Adipose tissue (tissue), 3 donors: ENCODE measurements around the gene AFG3L2. TPM values are rescaled to one million over a fixed set of nuclear protein-coding genes. Genes with fewer than 3 reads are reported as not detected.

ENCODE experiments used
- H3K27ac ChIP-seq: one replicate; pipeline ENCODE4 v1.5.1; 2013; ENCODE audit warnings: low read depth, low read length
- WGBS, 3 donors: extraction: QIAGEN DNeasy Blood & Tissue Kit; methylation state at CpG; one replicate each; pipeline ENCODE4 v1.1.7; 2013; 5-methylcytosine and 5-hydroxymethylcytosine counted together
- polyA plus RNA-seq, 3 donors: library from polyadenylated mRNA; stranded (reverse); fragments of 200-250 nt; gene quantifications; one replicate each; pipeline ENCODE4 v1.2.3, GENCODE V29; 2013
- donor health status: healthy with polysubstance abuse.
- donor health status: Bipolar disorder and iron deficiency.
- donor health status: healthy.

The AFG3L2 gene
- polyA plus RNA-seq, 3 donors: 16.9 to 36.5 (median 28.2) TPM

DNA sequence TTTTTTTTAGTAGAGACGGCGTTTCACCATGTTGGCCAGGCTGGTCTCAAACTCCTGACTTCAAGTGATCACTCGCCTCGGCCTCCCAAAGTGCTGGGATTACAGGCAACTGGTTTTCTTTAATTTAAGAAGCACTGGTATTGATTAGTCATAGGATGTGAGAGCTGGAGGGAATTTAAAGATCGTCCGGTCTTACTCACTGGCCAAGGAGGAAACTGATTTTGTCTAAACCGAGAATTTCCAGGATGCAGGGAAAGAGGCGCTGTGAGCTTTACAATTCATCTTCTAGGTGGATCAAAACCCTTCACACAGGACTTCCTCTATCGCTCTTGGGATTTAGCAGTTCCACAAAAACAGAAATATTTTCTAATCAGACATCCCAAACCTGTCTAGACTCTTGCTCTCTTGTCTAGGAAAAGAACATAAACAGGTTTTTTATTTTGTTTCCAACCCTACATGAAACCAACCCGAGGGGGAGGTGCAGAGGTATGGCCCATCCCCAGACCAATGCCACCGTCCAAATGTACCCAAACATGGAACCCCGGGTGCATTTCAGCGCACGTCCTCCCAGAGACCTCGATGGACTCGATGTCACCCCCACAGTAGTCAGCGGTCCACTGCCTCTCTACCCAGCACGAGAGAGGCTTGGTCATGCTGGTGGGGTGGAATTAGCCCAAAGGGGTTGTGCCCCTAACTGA is 81.5 kb downstream of the AFG3L2 start:
- 85 to 92% (median 91%) methylated on average over 18 of the region's 18 CpGs for WGBS, 3 donors
- no peak overlapping the region for H3K27ac ChIP-seq

DNA sequence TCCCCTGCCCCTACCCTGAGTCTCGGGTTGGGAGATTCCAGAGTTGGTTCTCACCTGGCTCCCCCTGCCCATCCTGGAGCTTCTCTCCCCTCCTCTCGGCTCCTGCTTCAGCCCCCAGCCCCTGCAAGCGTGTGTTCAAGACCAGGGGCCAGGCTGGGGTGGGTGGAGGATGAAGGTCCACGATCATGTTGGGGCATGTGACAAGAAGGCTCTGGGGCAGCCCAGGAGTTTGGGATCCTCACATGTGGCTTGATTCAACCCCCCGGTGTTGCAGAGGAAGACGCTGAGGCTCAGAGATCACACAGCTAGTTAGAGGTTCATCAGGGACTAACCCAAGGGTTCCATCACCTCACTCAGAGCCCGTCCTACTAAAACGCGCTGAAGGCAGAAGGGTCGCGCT is 83.2 kb downstream of the AFG3L2 start:
- WGBS, 3 donors: 78 to 83% (median 80%) methylated on average over 11 of the region's 11 CpGs
- H3K27ac ChIP-seq: no peak overlapping the region

DNA sequence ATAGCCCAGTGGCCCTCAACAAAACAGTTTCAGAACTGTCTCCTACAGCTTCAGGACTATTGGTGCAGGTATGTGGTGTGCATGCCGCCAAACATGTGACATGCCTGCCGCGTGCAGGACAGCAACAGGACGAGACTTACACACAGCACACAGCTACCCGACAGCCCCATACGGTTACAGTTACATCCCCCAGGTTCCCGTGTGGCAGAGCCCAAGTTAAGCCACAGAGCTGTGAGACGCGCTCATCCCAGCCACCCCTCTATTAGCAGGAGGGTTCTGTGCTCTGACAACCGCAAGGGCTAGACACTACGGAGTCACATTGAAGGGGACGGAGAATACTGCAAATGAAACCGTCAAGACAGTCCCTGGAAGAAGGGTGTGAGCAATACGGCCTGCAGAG is 85.3 kb downstream of the AFG3L2 start:
- WGBS, 3 donors: 84 to 91% (median 87%) methylated on average over 14 of the region's 14 CpGs
- H3K27ac ChIP-seq: no peak overlapping the region

DNA sequence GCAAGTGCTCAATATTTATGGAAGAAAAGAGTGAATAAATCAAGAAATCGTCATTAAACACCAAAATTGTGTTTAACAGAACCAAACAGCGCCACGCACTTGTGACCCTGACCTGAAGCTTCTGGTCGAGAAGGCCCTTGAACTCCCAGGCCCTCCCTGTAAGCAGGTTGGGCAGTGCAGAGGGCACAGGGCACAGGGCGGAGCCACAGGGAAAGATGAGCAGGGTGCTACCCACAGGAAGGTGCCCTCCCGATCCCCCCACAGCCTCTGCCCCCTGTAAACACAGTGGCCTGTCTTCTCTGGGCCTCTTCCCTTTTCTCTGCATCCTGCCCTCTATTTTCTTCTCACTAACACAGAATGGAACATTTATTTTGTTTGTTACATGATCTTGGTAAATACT is 85.9 kb downstream of the AFG3L2 start:
- 82 to 90% (median 83%) methylated on average over 6 of the region's 6 CpGs for WGBS, 3 donors
- no peak overlapping the region for H3K27ac ChIP-seq

DNA sequence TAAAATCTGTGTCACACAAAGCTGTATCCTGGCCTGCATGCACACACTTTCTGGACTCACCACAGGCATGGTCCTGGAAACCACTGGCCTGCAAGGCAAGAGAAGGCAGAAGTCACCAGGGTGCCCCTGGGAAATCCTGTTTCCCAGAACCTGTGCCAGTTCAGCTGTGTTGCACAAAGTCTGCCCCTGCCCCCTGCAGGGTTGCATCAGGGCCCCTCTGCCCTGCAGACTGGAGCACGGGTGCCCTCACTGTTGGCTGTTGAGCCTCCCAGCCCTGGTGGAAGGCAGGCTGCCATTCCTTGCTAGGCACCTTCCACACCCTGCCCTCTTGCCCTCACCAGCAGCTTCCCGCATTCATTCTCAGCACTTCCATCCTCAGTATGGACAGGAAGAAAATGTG is 86.9 kb downstream of the AFG3L2 start:
- WGBS, 3 donors: 55 to 87% (median 80%) methylated on average over 2 of the region's 2 CpGs

DNA sequence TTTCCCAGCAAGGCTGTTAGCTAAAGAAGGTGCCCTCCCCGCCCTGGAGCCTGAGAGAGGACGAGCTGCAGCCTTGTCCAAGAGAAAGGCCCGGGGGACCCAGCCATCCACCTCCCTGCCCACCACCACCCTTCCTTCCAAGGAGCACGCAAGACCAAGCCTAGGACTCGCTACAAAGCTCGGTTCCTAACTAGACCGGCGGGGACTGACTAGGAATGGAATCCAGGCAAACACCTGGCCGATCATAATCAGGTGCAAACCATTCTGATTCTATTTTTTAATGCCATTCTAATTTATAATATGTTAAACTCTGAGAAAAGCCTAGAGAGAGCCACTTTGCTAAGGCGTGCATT is 88.6 kb downstream of the AFG3L2 start:
- WGBS, 3 donors: 15 to 17% (median 16%) methylated on average over 10 of the region's 10 CpGs
- H3K27ac ChIP-seq: no peak overlapping the region

More for the DNA sequence above, 86.9 kb downstream of the AFG3L2 start:
- H3K27ac ChIP-seq: no peak overlapping the region

DNA sequence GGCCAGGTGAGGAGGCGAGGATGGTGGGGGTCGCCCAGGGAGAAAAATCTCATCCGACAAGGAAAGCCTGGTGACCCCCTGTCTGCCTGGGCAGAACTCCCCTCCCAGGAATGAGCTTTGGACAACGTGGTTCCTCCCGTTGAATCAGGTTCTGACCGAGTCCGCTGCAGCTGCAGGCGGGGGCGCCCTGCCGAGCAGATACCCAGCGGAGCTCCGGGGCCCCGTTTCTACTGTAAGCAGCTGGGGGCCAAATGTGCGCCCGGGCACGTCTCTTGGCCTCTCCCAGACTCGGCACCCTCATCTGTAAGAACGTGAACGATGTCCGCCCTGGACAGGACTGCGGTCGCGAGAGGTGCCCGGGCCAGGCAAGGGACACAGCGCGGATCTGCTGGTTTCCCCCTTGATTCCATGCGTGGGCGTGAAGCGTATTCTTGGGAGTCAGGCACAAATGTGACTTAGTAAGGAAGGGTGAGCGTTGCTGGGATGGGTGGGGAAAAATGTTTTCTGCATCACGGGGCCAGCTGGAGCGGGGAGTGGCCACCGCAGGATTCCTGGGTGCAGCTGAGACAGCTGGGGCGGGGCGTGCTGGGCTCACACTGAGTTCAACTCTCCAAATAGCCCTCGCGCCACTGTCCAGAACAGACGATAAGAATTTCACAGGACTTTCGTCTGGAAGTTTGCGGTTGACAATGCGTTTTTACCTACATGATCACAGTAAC is 89.2 kb downstream of the AFG3L2 start:
- no peak overlapping the region for H3K27ac ChIP-seq
- 1 to 4% (median 4%) methylated on average over 41 of the region's 41 CpGs for WGBS, 3 donors

DNA sequence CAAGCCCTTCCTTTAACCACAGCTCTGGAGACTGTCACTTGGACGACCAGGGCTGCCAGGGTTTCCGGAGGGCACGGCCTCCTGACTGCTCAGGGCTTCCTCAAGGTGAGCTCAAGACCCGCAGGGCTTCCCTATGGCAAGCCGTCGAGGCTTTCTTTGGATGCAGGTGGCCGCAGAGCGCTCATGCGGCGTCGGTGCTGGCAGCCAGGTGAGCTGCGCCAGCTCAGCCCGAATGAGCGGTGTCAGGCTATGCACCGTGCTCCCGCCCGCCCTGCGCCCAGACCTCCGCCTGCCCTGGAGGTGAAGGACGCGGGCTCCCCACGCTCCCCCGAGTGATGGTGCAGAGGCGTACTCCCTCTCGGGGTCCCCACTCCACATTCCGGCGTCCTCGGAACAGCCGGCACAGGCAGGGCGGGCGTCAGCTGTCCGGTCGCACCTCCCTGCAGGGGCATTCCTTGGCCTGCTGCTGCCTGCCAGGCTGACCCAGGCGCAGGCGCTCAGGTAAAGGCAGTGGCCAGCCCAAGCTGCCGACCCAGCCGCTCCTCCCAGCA is 89.8 kb downstream of the AFG3L2 start:
- H3K27ac ChIP-seq: no peak overlapping the region
- 26 to 47% (median 37%) methylated on average over 36 to 37 of the region's 37 CpGs for WGBS, 3 donors

DNA sequence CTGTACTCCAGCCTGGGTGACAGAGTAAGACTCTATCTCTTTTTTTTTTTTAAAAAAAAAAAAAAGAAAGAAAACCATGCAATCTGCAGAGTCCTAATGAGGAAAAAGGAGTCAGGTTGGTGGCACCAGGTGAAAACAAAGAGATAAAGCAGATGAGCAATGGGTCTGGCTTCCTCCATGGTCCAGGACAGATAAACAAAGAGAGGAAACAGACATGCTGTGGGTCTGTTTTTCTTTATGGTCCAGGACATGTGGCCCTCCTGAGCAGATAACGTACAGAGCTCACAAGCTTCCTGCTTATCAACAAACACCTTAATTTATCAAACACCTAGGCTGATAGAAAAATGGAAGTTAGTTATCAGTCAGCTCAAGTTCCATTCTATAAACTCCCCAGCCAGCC is 93.4 kb downstream of the AFG3L2 start:
- no peak overlapping the region for H3K27ac ChIP-seq
- WGBS, 3 donors: 53 to 55% (median 53%) methylated on average over 1 of the region's 1 CpG

DNA sequence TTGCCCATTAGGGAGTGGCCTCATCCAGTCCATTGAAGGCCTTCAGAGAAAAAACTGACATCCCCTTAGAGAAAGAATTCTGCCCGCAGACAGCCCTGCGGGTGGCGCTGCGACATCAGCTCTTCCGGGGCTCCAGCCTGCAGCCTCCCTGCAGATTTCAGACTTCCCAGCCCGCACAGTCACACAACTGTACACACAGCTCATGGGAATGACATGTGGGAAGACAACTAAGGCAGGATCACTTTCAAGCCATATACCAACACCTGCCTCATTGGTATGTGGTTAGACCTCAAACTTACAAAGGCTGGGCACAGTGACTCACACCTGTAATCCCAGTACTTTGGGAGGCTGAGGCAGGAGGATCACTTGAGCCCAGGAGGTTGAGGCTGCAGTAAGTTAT is 93.8 kb downstream of the AFG3L2 start:
- no peak overlapping the region for H3K27ac ChIP-seq
- 46 to 78% (median 75%) methylated on average over 6 of the region's 6 CpGs for WGBS, 3 donors

DNA sequence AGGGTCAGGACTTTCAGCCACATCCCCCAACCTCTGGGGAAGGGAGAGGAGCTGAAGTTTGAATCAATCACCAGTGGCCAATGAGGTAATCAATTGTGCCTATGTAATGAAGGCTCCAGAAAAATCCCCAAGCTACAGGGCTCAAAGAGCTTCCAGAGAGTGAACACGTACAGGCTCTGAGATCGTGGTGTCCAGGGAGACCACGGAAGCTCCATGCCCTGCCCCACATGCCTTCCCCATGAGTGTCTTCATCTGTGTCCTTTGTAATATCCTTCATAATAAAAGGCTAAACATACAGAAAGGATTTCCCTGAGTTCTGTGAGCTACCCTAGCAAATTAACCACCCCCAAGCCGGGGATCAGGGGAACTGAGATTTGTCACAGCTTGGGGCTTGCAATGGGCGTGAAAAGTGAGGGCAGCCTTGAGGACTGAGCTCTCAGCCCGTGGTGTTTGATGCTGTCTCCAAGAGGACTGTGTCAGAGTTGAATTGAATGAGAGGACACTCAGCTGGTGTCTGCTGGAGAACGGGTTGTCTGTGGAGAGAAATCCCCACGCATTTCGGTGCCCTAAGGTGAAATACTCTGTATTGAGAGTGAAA is 94.5 kb downstream of the AFG3L2 start:
- no peak overlapping the region for H3K27ac ChIP-seq
- 71 to 79% (median 76%) methylated on average over 9 of the region's 9 CpGs for WGBS, 3 donors

DNA sequence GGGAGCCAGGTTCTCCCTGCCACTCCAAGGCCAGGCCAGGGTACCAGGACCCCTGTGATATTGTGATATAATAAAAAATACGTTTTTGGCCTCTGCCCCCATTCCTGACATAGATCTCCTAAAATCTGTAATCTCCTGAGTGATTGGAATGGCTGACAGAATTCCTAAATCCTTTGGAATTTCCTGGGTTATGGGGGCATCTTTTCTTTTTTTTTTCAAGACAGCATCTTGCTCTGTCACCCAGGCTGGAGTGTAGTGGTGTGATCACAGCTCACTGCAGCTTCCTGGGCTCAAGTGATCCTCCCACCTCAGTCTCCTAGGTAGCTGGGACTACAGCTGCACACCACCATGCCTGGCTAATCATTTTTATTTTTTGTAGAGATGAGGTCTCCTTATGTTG is 95.2 kb downstream of the AFG3L2 start:
- WGBS, 3 donors: 40 to 70% (median 69%) methylated on average over 1 of the region's 1 CpG
- no peak overlapping the region for H3K27ac ChIP-seq

DNA sequence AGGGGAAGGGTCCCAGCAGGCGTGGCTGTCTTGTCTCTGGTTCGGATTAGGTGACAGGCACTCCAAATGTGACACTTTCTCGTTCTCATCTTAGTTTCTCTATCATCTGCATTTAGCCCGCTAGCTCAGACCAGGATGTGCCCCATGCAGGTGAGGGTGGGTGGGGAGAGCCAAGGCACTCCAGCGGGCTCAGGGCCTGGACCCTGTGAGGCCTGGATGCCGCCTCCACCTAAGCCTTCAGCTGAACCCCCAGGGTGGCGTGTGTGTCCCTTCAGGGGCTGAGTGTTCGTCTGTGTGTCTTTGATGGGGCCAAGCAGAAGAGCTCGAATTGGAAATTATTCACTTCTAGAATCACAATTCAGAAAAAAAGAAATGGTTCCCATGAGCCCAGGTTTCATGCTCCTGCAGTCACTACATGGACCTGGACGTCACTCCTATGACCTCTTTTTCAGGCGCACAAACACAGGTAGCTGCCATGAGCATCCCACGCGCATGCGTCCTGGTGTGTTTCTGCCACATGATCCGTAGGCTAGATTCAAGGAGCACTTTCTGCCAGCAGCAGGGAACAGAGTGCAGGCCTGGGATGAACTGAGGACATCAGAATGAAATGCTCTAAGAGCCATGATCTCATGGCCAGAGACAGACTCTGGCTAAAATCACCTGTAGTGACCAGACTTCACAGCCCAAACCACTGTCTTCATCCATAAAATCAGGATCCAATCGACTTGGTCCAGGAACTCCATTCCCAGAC is 97.1 kb downstream of the AFG3L2 start:
- whole genome bisulfite sequencing, 3 donors: 90 to 91% (median 90%) methylated on average over 16 of the region's 16 CpGs
- H3K27ac ChIP-seq: peak overlapping the region; percentile 45

Other genes starting within 250 kb of the AFG3L2 start
- gene CIDEA, start 122.9 kb downstream of the AFG3L2 start, polyA plus RNA-seq: 100 to 1,000 TPM in 2 of 3 donors, 10 to 100 TPM in 1; 27.2 to 527 (median 125) TPM
- 100 to 1,000 TPM in 2 of 3 donors, 10 to 100 TPM in 1; 64.6 to 670 (median 182) TPM for gene TUBB6, start 69.0 kb downstream of the AFG3L2 start, polyA plus RNA-seq
- gene PRELID3A, start 30.7 kb upstream of the AFG3L2 start, polyA plus RNA-seq: 1 to 10 TPM in 2 of 3 donors, under 1 TPM in 1; 0.90 to 3.6 (median 1.2) TPM